ENCODE measurements around the gene NRTN.

- TF ChIP-seq MYC (CRISPR knock-in tag; IDR thresholded peaks at IDR 0.05; ENCODE audit: borderline replicate concordance): no peak
- TF ChIP-seq PATZ1 (CRISPR knock-in tag; IDR thresholded peaks at IDR 0.05): no peak
- TF ChIP-seq CTCF (CRISPR knock-in tag; IDR thresholded peaks at IDR 0.05): no peak
- no peak for TF ChIP-seq BCLAF1 (IDR thresholded peaks at IDR 0.05)
- TF ChIP-seq ZSCAN29 (CRISPR knock-in tag; conservative IDR thresholded peaks at IDR 0.05): no peak
Observed at GRCh38 chr19:5787409-5788182, 17.3 kb upstream of the NRTN start.
